Trophoblast cell (in vitro differentiated cells and primary cell): Measurements from ENCODE around the gene UIMC1. TPM values are rescaled to one million over a fixed set of nuclear protein-coding genes. Genes with fewer than 3 reads are reported as not detected.
"Not testable (repeated sequence)": the region's sequence is repeated elsewhere in the genome, so short reads cannot be mapped to it uniquely, and the experiment has no call there.

ENCODE experiments used
- DNase-seq, 2 donors: peaks; one replicate each; pipeline ENCODE4 v3.0.0-alpha.2; 2016
- H2AFZ ChIP-seq: 2 replicates; pipeline ENCODE4 v1.6.1; 2013; ENCODE audit warnings: low read length, moderate library complexity, mild to moderate bottlenecking; ENCODE audit not compliant: insufficient read depth, poor library complexity
- H2AK5ac ChIP-seq: 2 replicates; pipeline ENCODE4 v1.6.1; 2013; ENCODE audit warnings: mild to moderate bottlenecking, low read length
- H2BK120ac ChIP-seq: 2 replicates; pipeline ENCODE4 v1.6.1; 2013; ENCODE audit warnings: low read length, mild to moderate bottlenecking, moderate library complexity; ENCODE audit not compliant: insufficient read depth, poor library complexity
- H2BK12ac ChIP-seq: 2 replicates; pipeline ENCODE4 v1.6.1; 2013; ENCODE audit warnings: mild to moderate bottlenecking, low read length, moderate library complexity
- H2BK5ac ChIP-seq: 2 replicates; pipeline ENCODE4 v1.6.1; 2013; ENCODE audit warnings: low read length, low read depth, moderate library complexity, mild to moderate bottlenecking; ENCODE audit not compliant: poor library complexity
- H3K14ac ChIP-seq: 2 replicates; pipeline ENCODE4 v1.6.1; 2013; ENCODE audit warnings: mild to moderate bottlenecking, low read length
- H3K18ac ChIP-seq: 2 replicates; pipeline ENCODE4 v1.6.1; 2013; ENCODE audit warnings: mild to moderate bottlenecking, low read length
- H3K23ac ChIP-seq: 2 replicates; pipeline ENCODE4 v1.6.1; 2013; ENCODE audit warnings: low read length
- H3K27ac ChIP-seq: 2 replicates; pipeline ENCODE4 v1.5.1; 2013; ENCODE audit warnings: low read depth, mild to moderate bottlenecking, inconsistent platforms, low read length, moderate library complexity
- H3K27me3 ChIP-seq: 2 replicates; pipeline ENCODE4 v1.6.1; 2013; ENCODE audit warnings: inconsistent platforms, mild to moderate bottlenecking, low read length, moderate library complexity; ENCODE audit not compliant: insufficient read depth
- H3K36me3 ChIP-seq, 2 experiments: 1 replicate in 1 of 2; 2 replicates in 1 of 2; pipeline ENCODE4 v1.6.1; 2013; ENCODE audit warnings: low read length in 2 of 2, mild to moderate bottlenecking in 2 of 2, moderate library complexity in 1 of 2; ENCODE audit not compliant: insufficient read depth in 2 of 2, control insufficient read depth in 1 of 2
- H3K4ac ChIP-seq: 2 replicates; pipeline ENCODE4 v1.6.1; 2013; ENCODE audit warnings: low read depth, mild to moderate bottlenecking, low read length, moderate library complexity
- H3K4me1 ChIP-seq, 2 experiments: 1 replicate in 1 of 2; 2 replicates in 1 of 2; pipeline ENCODE4 v1.6.1; 2013; ENCODE audit warnings: low read length in 2 of 2, mild to moderate bottlenecking in 2 of 2, moderate library complexity in 1 of 2; ENCODE audit not compliant: insufficient read depth in 2 of 2, control insufficient read depth in 1 of 2
- H3K4me2 ChIP-seq: 2 replicates; pipeline ENCODE4 v1.6.1; 2013; ENCODE audit warnings: inconsistent platforms, mild to moderate bottlenecking, low read length, moderate library complexity
- H3K4me3 ChIP-seq: 2 replicates; pipeline ENCODE4 v1.5.1; 2013; ENCODE audit warnings: mild to moderate bottlenecking, low read depth, low read length, inconsistent platforms
- H3K79me1 ChIP-seq: one replicate; pipeline ENCODE4 v1.6.1; 2013; ENCODE audit warnings: low read length
- H3K79me2 ChIP-seq: 2 replicates; pipeline ENCODE4 v1.6.1; 2013; ENCODE audit warnings: low read length, mild to moderate bottlenecking; ENCODE audit not compliant: control insufficient read depth, insufficient read depth, poor library complexity
- H3K9ac ChIP-seq: 2 replicates; pipeline ENCODE4 v1.6.1; 2013; ENCODE audit warnings: mild to moderate bottlenecking, low read length
- H3K9me3 ChIP-seq: 2 replicates; pipeline ENCODE4 v1.6.1; 2013; ENCODE audit warnings: low read depth, mild to moderate bottlenecking, control low read depth, inconsistent platforms, low read length; ENCODE audit not compliant: insufficient read depth
- H4K12ac ChIP-seq: 2 replicates; pipeline ENCODE4 v1.6.1; 2013; ENCODE audit warnings: low read depth, mild to moderate bottlenecking, low read length, moderate library complexity
- H4K8ac ChIP-seq: 2 replicates; pipeline ENCODE4 v1.6.1; 2013; ENCODE audit warnings: low read depth, mild to moderate bottlenecking, low read length, moderate library complexity
- H4K91ac ChIP-seq: one replicate; pipeline ENCODE4 v1.6.1; 2013; ENCODE audit warnings: low read depth, mild to moderate bottlenecking, low read length, moderate library complexity
- WGBS: extraction: QIAGEN DNeasy Blood & Tissue Kit; methylation state at CpG from one replicate; pipeline ENCODE4 v1.1.7; 2013; ENCODE audit warnings: missing lambda C conversion rate; ENCODE audit not compliant: insufficient read length, insufficient coverage; ENCODE audit errors: extremely low coverage; 5-methylcytosine and 5-hydroxymethylcytosine counted together
- polyA plus RNA-seq: library from polyadenylated mRNA; stranded (reverse); fragments of 200-250 nt; gene quantifications from 2 replicates; pipeline ENCODE4 v1.2.3, GENCODE V29; 2013

Gene UIMC1
- 12.0 TPM in 2 replicates for polyA plus RNA-seq

DNA sequence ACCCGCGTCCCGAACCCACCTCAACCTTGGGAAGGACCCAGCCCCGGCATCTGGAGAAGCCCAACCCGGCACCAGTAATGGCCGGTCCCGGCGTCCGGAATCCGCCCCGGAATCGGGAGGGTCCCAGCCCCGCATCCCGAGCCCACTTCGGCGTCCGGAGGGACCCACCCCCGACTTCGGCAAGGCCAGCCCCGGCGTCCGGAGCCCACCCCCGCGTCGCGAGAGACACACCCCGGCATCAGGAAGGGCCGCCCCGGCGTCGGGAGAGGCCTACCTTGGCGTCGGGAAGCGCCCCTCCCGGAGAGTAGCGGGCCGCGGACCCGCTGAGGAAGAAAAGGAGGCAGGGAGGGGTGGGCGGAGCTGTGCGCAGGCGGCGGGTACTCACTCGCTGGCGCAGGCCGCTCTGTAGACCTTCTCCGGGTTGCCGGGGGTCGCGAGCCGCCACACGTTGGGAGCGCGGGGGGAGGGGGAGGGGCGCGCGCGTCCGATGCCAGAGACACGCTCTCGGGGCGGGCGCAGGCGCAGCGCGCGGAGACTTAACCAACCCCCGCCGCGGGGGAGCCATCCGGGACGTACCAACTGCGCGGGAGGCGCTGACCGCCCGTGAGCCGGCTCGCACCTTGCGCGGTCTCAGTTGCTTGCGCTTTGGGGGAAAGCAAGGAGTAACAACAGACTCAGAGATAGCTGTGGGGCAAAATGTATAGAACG, at the start of gene UIMC1:
Gene UIMC1 (minus strand): TSS at position 515 of the 708 bp plus-strand sequence. CDS start 24,164 bp downstream, outside the sequence.
- peaks cover 3 to 5% of the 10 kb centered on the region in 2 experiments for H3K4me1 ChIP-seq
- peak within 1 kb of the TSS; percentile 11 for H2AK5ac ChIP-seq
- peak within 1 kb of the TSS; percentile 73 for H4K8ac ChIP-seq
- H3K4ac ChIP-seq = peak within 1 kb of the TSS; percentile 97
- peaks cover 11% of the 10 kb centered on the region for H3K79me2 ChIP-seq
- peak within 1 kb of the TSS; percentile 75 for H2AFZ ChIP-seq
- DNase-seq = peak; percentile 91 to 96
- H3K14ac ChIP-seq = peak within 1 kb of the TSS; percentile 83
- H3K27me3 ChIP-seq = no peaks in the 10 kb centered on the region
- H3K4me3 ChIP-seq = peak within 1 kb of the TSS; percentile 93
- peaks cover 1% of the 10 kb centered on the region for H3K9me3 ChIP-seq
- peak within 1 kb of the TSS; percentile 43 for H4K12ac ChIP-seq
- peak within 1 kb of the TSS; percentile 27 for H3K18ac ChIP-seq
- H3K36me3 ChIP-seq = no peaks in the 10 kb centered on the region
- peak within 1 kb of the TSS; percentile 92 for H4K91ac ChIP-seq
- H3K4me2 ChIP-seq = peak within 1 kb of the TSS; percentile 77
- WGBS = no CpG with 5 or more reads among the region's 83 CpGs
- H3K9ac ChIP-seq = peak within 1 kb of the TSS; percentile 82
- H3K27ac ChIP-seq = peak within 1 kb of the TSS; percentile 91
- no peak within 1 kb of the TSS for H3K23ac ChIP-seq
- H3K79me1 ChIP-seq = peaks cover 11% of the 10 kb centered on the region
- peak within 1 kb of the TSS; percentile 40 for H2BK12ac ChIP-seq
- H2BK120ac ChIP-seq = peak within 1 kb of the TSS; percentile 62
- peak within 1 kb of the TSS; percentile 68 for H2BK5ac ChIP-seq

DNA sequence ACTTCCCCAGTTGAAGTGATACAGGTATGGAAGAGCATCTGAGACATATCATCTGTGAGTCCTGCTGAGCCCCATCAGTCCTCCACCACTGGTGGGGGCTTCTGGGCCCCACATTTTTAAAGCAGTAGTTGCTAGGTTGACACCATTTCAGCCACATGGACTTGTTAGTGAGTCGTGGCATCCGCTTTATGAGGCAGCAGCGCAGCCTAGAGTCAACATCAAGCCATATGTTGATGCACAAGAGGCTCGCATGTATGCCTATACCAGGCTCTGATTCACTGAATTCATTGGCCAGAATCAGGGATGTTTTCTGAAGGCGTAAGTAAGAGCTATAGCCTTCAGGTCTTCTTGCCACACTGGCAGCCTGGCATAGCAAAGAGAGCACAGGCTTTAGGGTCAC, 42.7 kb upstream of the UIMC1 start:
- H3K18ac ChIP-seq = no peak overlapping the region
- no peak overlapping the region for H4K8ac ChIP-seq
- no peaks in the 10 kb centered on the region for H3K79me1 ChIP-seq
- H3K4ac ChIP-seq = no peak overlapping the region
- no peak for DNase-seq
- no peak overlapping the region for H3K27ac ChIP-seq
- no peaks in the 10 kb centered on the region for H3K79me2 ChIP-seq
- H3K9ac ChIP-seq = peak overlapping the region; percentile 40
- no peaks in the 10 kb centered on the region for H3K27me3 ChIP-seq
- no peak overlapping the region for H3K14ac ChIP-seq
- H3K4me1 ChIP-seq = no peaks in the 10 kb centered on the region
- peaks cover 13 to 21% of the 10 kb centered on the region in 2 experiments for H3K36me3 ChIP-seq
- no peak overlapping the region for H4K12ac ChIP-seq
- H2AK5ac ChIP-seq = no peak overlapping the region
- no peak overlapping the region for H3K4me3 ChIP-seq
- H2BK5ac ChIP-seq = no peak overlapping the region
- H2BK120ac ChIP-seq = no peak overlapping the region
- H3K4me2 ChIP-seq = no peak overlapping the region
- H3K9me3 ChIP-seq = no peaks in the 10 kb centered on the region
- no peak overlapping the region for H3K23ac ChIP-seq
- no peak overlapping the region for H2AFZ ChIP-seq
- no CpG with 5 or more reads among the region's 5 CpGs for WGBS
- H4K91ac ChIP-seq = no peak overlapping the region
- no peak overlapping the region for H2BK12ac ChIP-seq

DNA sequence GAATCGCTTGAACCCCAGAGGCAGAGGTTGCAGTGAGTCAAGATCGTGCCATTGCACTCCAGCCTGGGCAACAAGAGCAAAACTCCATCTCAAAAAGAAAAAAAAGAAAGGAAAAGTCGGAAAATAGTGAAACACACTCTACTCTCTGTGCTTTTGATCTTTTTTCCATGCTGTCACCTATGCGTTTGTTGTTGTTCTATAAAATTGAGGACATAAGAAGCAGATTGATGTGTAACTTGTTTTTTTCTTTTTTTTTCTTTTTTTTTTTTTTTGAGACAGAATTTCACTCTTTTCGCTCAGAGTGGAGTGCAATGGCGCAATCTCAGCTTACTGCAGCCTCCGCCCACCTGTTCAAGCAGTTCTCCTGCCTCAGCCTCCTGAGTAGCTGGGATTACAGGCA, 42.0 kb upstream of the UIMC1 start:
- H4K91ac ChIP-seq, H3K18ac ChIP-seq, H2BK12ac ChIP-seq, H2AK5ac ChIP-seq, H4K12ac ChIP-seq, H3K27ac ChIP-seq, H3K14ac ChIP-seq, H3K27me3 ChIP-seq, H3K79me2 ChIP-seq, H3K23ac ChIP-seq, H4K8ac ChIP-seq, H3K9ac ChIP-seq, H2AFZ ChIP-seq, H3K4me3 ChIP-seq, DNase-seq, H3K9me3 ChIP-seq, H2BK5ac ChIP-seq, H2BK120ac ChIP-seq, H3K79me1 ChIP-seq, H3K4me2 ChIP-seq, H3K4me1 ChIP-seq, H3K4ac ChIP-seq: not testable (repeated sequence)
- no CpG with 5 or more reads among the region's 7 CpGs for WGBS
- peaks cover 11 to 23% of the 10 kb centered on the region in 2 experiments for H3K36me3 ChIP-seq

DNA sequence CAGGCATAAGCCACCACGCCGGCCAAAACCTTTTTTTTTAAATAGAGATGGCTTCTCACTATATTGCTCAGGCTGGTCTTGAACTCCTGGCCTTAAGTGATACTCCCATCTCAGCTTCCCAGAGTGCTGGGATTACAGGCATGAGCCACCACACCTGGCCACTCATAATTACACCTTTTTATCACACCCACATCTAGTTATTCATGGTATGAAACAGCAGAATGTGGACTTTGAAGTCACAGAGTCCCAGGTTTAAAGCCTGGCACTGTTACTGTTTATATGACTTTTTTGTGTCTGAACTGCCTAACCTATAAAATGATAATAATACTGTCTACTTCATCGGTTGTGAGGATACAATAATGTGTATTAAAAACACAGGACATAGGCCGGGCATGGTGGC, 39.1 kb upstream of the UIMC1 start:
- no peak overlapping the region for H2AK5ac ChIP-seq
- no CpG with 5 or more reads among the region's 4 CpGs for WGBS
- peak in 1 of 2 donors; percentile 47 for DNase-seq
- H3K79me2 ChIP-seq = no peaks in the 10 kb centered on the region
- H3K23ac ChIP-seq = no peak overlapping the region
- H2BK12ac ChIP-seq = no peak overlapping the region
- H4K12ac ChIP-seq = no peak overlapping the region
- H4K8ac ChIP-seq = no peak overlapping the region
- no peaks in the 10 kb centered on the region for H3K27me3 ChIP-seq
- no peak overlapping the region for H3K4me2 ChIP-seq
- no peak overlapping the region for H2AFZ ChIP-seq
- no peak overlapping the region for H3K27ac ChIP-seq
- H3K79me1 ChIP-seq = no peaks in the 10 kb centered on the region
- H3K14ac ChIP-seq = no peak overlapping the region
- H3K9ac ChIP-seq = no peak overlapping the region
- H2BK120ac ChIP-seq = no peak overlapping the region
- H3K9me3 ChIP-seq = no peaks in the 10 kb centered on the region
- H3K18ac ChIP-seq = no peak overlapping the region
- H3K4ac ChIP-seq = no peak overlapping the region
- peaks cover 9 to 34% of the 10 kb centered on the region in 2 experiments for H3K36me3 ChIP-seq
- no peaks in the 10 kb centered on the region for H3K4me1 ChIP-seq
- H3K4me3 ChIP-seq = no peak overlapping the region
- no peak overlapping the region for H2BK5ac ChIP-seq
- no peak overlapping the region for H4K91ac ChIP-seq
